ENCODE measurements around the gene CTSE.

CTSE gene

GRCh38 chr1:206023695-206024094 lies at the start of gene CTSE:
Gene CTSE, minus strand, starts transcription at chr1:206023895. Its CDS starts 104 bp downstream, at chr1:206023791.
- H3K27me3 Mint-ChIP-seq (ENCODE audit: low read depth, poor library complexity), result peaks cover 21% of the 10 kb centered on the region
- no peak for TF ChIP-seq CTCF (IDR thresholded peaks at IDR 0.05)
- H3K27ac Mint-ChIP-seq, result no peak within 1 kb of the TSS
- no peak within 1 kb of the TSS for H3K4me3 Mint-ChIP-seq
- no peak for DNase-seq
- no peaks in the 10 kb centered on the region for H3K36me3 Mint-ChIP-seq (ENCODE audit: low read depth)
- H3K4me1 Mint-ChIP-seq, result peaks cover 14% of the 10 kb centered on the region
- H3K9me3 Mint-ChIP-seq, result peaks cover 13% of the 10 kb centered on the region

GRCh38 chr1:206070627-206071304 lies 47.1 kb upstream of the CTSE start:
- no peak overlapping the region for H3K27ac Mint-ChIP-seq

GRCh38 chr1:206068314-206068713 lies 44.6 kb upstream of the CTSE start:
- Mint-ChIP-seq H3K27ac (no peak overlapping the region), H3K4me1 (peaks cover 18% of the 10 kb centered on the region), H3K36me3 (ENCODE audit: low read depth) (no peaks in the 10 kb centered on the region), H3K4me3 (no peak overlapping the region), H3K9me3 (peaks cover 10% of the 10 kb centered on the region), H3K27me3 (ENCODE audit: low read depth, poor library complexity) (peaks cover 20% of the 10 kb centered on the region)
- DNase-seq, result no peak
- TF ChIP-seq CTCF (IDR thresholded peaks at IDR 0.05), result no peak

More at GRCh38 chr1:206070627-206071304, 47.1 kb upstream of the CTSE start:
- no peaks in the 10 kb centered on the region for H3K36me3 Mint-ChIP-seq (ENCODE audit: low read depth)
- DNase-seq, result no peak
- H3K27me3 Mint-ChIP-seq (ENCODE audit: low read depth, poor library complexity), result peaks cover 23% of the 10 kb centered on the region
- H3K4me1 Mint-ChIP-seq, result peaks cover 18% of the 10 kb centered on the region
- H3K4me3 Mint-ChIP-seq, result no peak overlapping the region
- no peaks in the 10 kb centered on the region for H3K9me3 Mint-ChIP-seq
- no peak for TF ChIP-seq CTCF (IDR thresholded peaks at IDR 0.05)

GRCh38 chr1:206067486-206068227 lies 44.0 kb upstream of the CTSE start:
- no peak for DNase-seq
- Mint-ChIP-seq H3K27ac (no peak overlapping the region), H3K4me3 (no peak overlapping the region), H3K9me3 (peaks cover 16% of the 10 kb centered on the region), H3K27me3 (ENCODE audit: low read depth, poor library complexity) (peaks cover 22% of the 10 kb centered on the region), H3K4me1 (peaks cover 18% of the 10 kb centered on the region), H3K36me3 (ENCODE audit: low read depth) (peaks cover 6% of the 10 kb centered on the region)
- no peak for TF ChIP-seq CTCF (IDR thresholded peaks at IDR 0.05)

- DNase-seq, result no peak
- Mint-ChIP-seq H3K9me3 (peaks cover 24% of the 10 kb centered on the region), H3K27me3 (ENCODE audit: low read depth, poor library complexity) (peaks cover 25% of the 10 kb centered on the region), H3K4me3 (no peak overlapping the region), H3K27ac (no peak overlapping the region), H3K36me3 (ENCODE audit: low read depth) (peaks cover 10% of the 10 kb centered on the region), H3K4me1 (peaks cover 18% of the 10 kb centered on the region)
- TF ChIP-seq CTCF (IDR thresholded peaks at IDR 0.05), result no peak
Observed at GRCh38 chr1:206066479-206067171, 42.9 kb upstream of the CTSE start.

All from nephron progenitor cell (in vitro differentiated cells).